Testis (tissue), 2 donors: ENCODE measurements around the gene PIH1D1.

Source experiments
- POLR2A ChIP-seq: fragments of 450-650 bp; IDR thresholded peaks from one replicate; pipeline ENCODE4 v1.6.1; 2017; ENCODE audit warnings: antibody characterized with exemption, mild to moderate bottlenecking, moderate library complexity
- TF ChIP-seq, protein P1 (sequence below), 3 experiments: fragments of 450-650 bp in 2 of 3; fragments of 200-600 bp in 1 of 3; sonication (generic) in 1 of 3; IDR thresholded peaks; one replicate each; pipeline ENCODE4 v1.5.1; 2016 to 2019; ENCODE audit warnings: antibody characterized with exemption in 3 of 3, mild to moderate bottlenecking in 2 of 3, moderate library complexity in 1 of 3

GRCh38 chr19:49432141-49433073 lies 19.2 kb downstream of the PIH1D1 start:
- no peak for TF ChIP-seq POLR2A
- TF ChIP-seq, protein P1, sequence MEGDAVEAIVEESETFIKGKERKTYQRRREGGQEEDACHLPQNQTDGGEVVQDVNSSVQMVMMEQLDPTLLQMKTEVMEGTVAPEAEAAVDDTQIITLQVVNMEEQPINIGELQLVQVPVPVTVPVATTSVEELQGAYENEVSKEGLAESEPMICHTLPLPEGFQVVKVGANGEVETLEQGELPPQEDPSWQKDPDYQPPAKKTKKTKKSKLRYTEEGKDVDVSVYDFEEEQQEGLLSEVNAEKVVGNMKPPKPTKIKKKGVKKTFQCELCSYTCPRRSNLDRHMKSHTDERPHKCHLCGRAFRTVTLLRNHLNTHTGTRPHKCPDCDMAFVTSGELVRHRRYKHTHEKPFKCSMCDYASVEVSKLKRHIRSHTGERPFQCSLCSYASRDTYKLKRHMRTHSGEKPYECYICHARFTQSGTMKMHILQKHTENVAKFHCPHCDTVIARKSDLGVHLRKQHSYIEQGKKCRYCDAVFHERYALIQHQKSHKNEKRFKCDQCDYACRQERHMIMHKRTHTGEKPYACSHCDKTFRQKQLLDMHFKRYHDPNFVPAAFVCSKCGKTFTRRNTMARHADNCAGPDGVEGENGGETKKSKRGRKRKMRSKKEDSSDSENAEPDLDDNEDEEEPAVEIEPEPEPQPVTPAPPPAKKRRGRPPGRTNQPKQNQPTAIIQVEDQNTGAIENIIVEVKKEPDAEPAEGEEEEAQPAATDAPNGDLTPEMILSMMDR (IDR thresholded peaks at IDR 0.05), result no peak
